B cell (primary cell): Measurements from ENCODE around the gene ZNF316. TPM values are rescaled to one million over a fixed set of nuclear protein-coding genes. Genes with fewer than 3 reads are reported as not detected.

ENCODE experiments used
- ATAC-seq: fragments of 200-7000 bp; cut with Tn5 transposase; one replicate; pipeline ENCODE4 v1.10.0; 2021; ENCODE audit warnings: low read depth, mild to moderate bottlenecking, moderate number of reproducible peaks, moderate library complexity
- CTCF ChIA-PET: fragments of 350-600 bp; sonication (Branson Sonifier 250); formaldehyde crosslinking; loops from one replicate; lab custom pipeline; 2021; ENCODE audit warnings: antibody characterized with exemption, inconsistent platforms; lab: Charles Lee
- POLR2A ChIA-PET: fragments of 350-600 bp; sonication (Branson Sonifier 250); formaldehyde crosslinking; loops from one replicate; lab custom pipeline; 2021; ENCODE audit warnings: antibody characterized with exemption; lab: Charles Lee
- DNase-seq: peaks from one replicate; pipeline ENCODE4 v3.0.0; 2013
- H2AFZ ChIP-seq: 2 replicates; pipeline ENCODE4 v1.6.1; 2012; ENCODE audit warnings: mild to moderate bottlenecking, low read depth, low read length; ENCODE audit not compliant: insufficient read depth, poor library complexity, severe bottlenecking
- H3K27ac ChIP-seq, 2 donors: 1 replicate in 1 of 2; 2 replicates in 1 of 2; pipeline ENCODE4 v1.5.1; 2012 to 2013; ENCODE audit warnings: low read length in 2 of 2, mild to moderate bottlenecking in 2 of 2, moderate library complexity in 1 of 2
- H3K27me3 ChIP-seq, 4 experiments: fragments of 200-600 bp in 1 of 4; sonication (generic) in 1 of 4; replicated peaks in 1 of 4; 1 replicate in 2 of 4; 2 replicates in 2 of 4; pipeline versions ENCODE4 v1.6.1 to v1.7.0; 2013 to 2016; ENCODE audit warnings: low read length in 3 of 4, mild to moderate bottlenecking in 2 of 4, mixed read lengths in 1 of 4, moderate library complexity in 1 of 4; ENCODE audit not compliant: insufficient read depth in 4 of 4, control insufficient read depth in 3 of 4; ENCODE audit errors: control extremely low read depth in 1 of 4
- H3K36me3 ChIP-seq, 2 experiments: replicated peaks in 1 of 2; 1 replicate in 1 of 2; 2 replicates in 1 of 2; pipeline versions ENCODE4 v1.6.1 to v1.7.1; 2013; ENCODE audit warnings: low read length in 1 of 2; ENCODE audit not compliant: insufficient read depth in 2 of 2, control insufficient read depth in 1 of 2; ENCODE audit errors: control extremely low read depth in 1 of 2, extremely low read depth in 1 of 2
- H3K4me1 ChIP-seq, 2 donors: fragments of 200-600 bp in 1 of 2; sonication (generic) in 1 of 2; 1 replicate in 1 of 2; 2 replicates in 1 of 2; pipeline versions ENCODE4 v1.5.1 to v1.6.1; 2013 to 2017; ENCODE audit warnings: low read length in 2 of 2; ENCODE audit not compliant: control insufficient read depth in 2 of 2, insufficient read depth in 2 of 2
- H3K4me2 ChIP-seq: replicated peaks from 2 replicates; pipeline ENCODE3; 2012; ENCODE audit warnings: mild to moderate bottlenecking, low read depth, low read length; ENCODE audit not compliant: poor library complexity, severe bottlenecking
- H3K4me3 ChIP-seq, 5 experiments: fragments of 200-600 bp in 1 of 5; sonication (generic) in 1 of 5; 1 replicate in 3 of 5; 2 replicates in 2 of 5; pipeline versions ENCODE4 v1.5.1 to v1.7.0; 2011 to 2016; ENCODE audit warnings: low read length in 4 of 5, mild to moderate bottlenecking in 4 of 5, low read depth in 2 of 5, control low read depth in 1 of 5, moderate library complexity in 1 of 5; ENCODE audit not compliant: insufficient read depth in 1 of 5; ENCODE audit errors: control extremely low read depth in 1 of 5, extremely low read depth in 1 of 5
- H3K79me2 ChIP-seq: fragments of 200-600 bp; sonication (generic); one replicate; pipeline ENCODE4 v1.6.0; 2016; ENCODE audit warnings: low read length; ENCODE audit not compliant: control insufficient read depth, insufficient read depth
- H3K9ac ChIP-seq: fragments of 200-600 bp; sonication (generic); 2 replicates; pipeline ENCODE4 v1.6.1; 2017; ENCODE audit warnings: mild to moderate bottlenecking, low read length, moderate library complexity
- H3K9me3 ChIP-seq, 3 donors: one replicate each; pipeline versions ENCODE4 v1.6.1 to v1.7.1; 2013; ENCODE audit warnings: low read length in 2 of 3; ENCODE audit not compliant: control insufficient read depth in 2 of 3, insufficient read depth in 1 of 3; ENCODE audit errors: control extremely low read depth in 1 of 3
- H4K20me1 ChIP-seq: 2 replicates; pipeline ENCODE4 v1.6.0; 2012; ENCODE audit warnings: mild to moderate bottlenecking, low read length; ENCODE audit not compliant: insufficient read depth, control insufficient read depth, poor library complexity, severe bottlenecking
- H3K27ac Mint-ChIP-seq: one replicate; pipeline ENCODE4 v1.8.0; 2021; ENCODE audit warnings: mixed read lengths
- H3K27me3 Mint-ChIP-seq: one replicate; pipeline ENCODE4 v1.8.0; 2021; ENCODE audit warnings: mixed read lengths
- H3K4me1 Mint-ChIP-seq: one replicate; pipeline ENCODE4 v1.8.0; 2021; ENCODE audit warnings: mixed read lengths
- H3K4me3 Mint-ChIP-seq: one replicate; pipeline ENCODE4 v1.8.0; 2021; ENCODE audit warnings: mixed read lengths
- H3K9me3 Mint-ChIP-seq: one replicate; pipeline ENCODE4 v1.8.0; 2022; ENCODE audit warnings: mixed read lengths; ENCODE audit not compliant: insufficient read depth
- CTCF ChIP-seq: fragments of 200-600 bp; IDR thresholded peaks from one replicate; pipeline ENCODE4 v1.8.0; 2022; ENCODE audit warnings: antibody characterized with exemption, mild to moderate bottlenecking
- EZH2 ChIP-seq: IDR thresholded peaks from 2 replicates; pipeline ENCODE4 v1.6.1; 2012; ENCODE audit warnings: borderline replicate concordance, low read depth, mild to moderate bottlenecking, moderate library complexity, low read length; ENCODE audit not compliant: insufficient read depth, poor library complexity, severe bottlenecking
- WGBS: methylation state at CpG from one replicate; pipeline ENCODE4 v1.1.5; 2013; ENCODE audit warnings: missing lambda C conversion rate; ENCODE audit not compliant: insufficient coverage; 5-methylcytosine and 5-hydroxymethylcytosine counted together
- intact Hi-C: fragments of 100-400 bp; cut with micrococcal nuclease; formaldehyde crosslinking; loops from one replicate; pipeline ENCODE4 v1.10.0; 2022
- polyA plus RNA-seq: library from polyadenylated mRNA; depleted of rRNA; stranded (reverse); fragments of >200 nt; gene quantifications from 2 replicates; pipeline ENCODE4 v1.2.3, GENCODE V29; 2012
- total RNA-seq, 2 donors: library from RNA; stranded (reverse); fragments of 120-200 nt in 1 of 2; gene quantifications; 1 replicate in 1 of 2; 2 replicates in 1 of 2; pipeline versions ENCODE4 v1.2.3 to v1.2.4, GENCODE V29; 2013 to 2022

ZNF316 gene
- total and polyA plus RNA-seq, 2 donors (not counting 1 experiment from before 2014, with no cell fraction given), result 43.6 to 72.6 TPM

- intact Hi-C loops, result no loop called here
- CTCF ChIA-PET, result no interaction called here
- no peak overlapping the region for H3K9ac ChIP-seq
Observed at GRCh38 chr7:6630007-6630849, 6.9 kb upstream of the ZNF316 start.

More at GRCh38 chr7:6630007-6630849, 6.9 kb upstream of the ZNF316 start:
- H3K4me3 ChIP-seq, result no peak overlapping the region
- TF ChIP-seq CTCF, result no peak
- no peak for TF ChIP-seq EZH2
- Mint-ChIP-seq H3K4me3 (no peak overlapping the region), H3K27me3 (no peaks in the 10 kb centered on the region), H3K9me3 (no peaks in the 10 kb centered on the region), H3K27ac (no peak overlapping the region), H3K4me1 (peaks cover 9% of the 10 kb centered on the region)
- 83% methylated on average over 9 of the region's 11 CpGs for WGBS
- no peak overlapping the region for H3K27ac ChIP-seq
- H3K9me3 ChIP-seq, result peaks cover 0 to 12% (median 0%) of the 10 kb centered on the region in 3 donors
- H3K36me3 ChIP-seq, result no peaks in the 10 kb centered on the region
- H3K4me2 ChIP-seq, result no peak overlapping the region
- DNase-seq, result no peak
- H2AFZ ChIP-seq, result no peak overlapping the region
- peaks cover 1 to 3% of the 10 kb centered on the region in 2 donors for H3K4me1 ChIP-seq
- H4K20me1 ChIP-seq, result no peaks in the 10 kb centered on the region
- POLR2A ChIA-PET, result no interaction called here
- H3K79me2 ChIP-seq, result peaks cover 4% of the 10 kb centered on the region
- no peak for ATAC-seq
- H3K27me3 ChIP-seq, result no peaks in the 10 kb centered on the region
